Measurements from ENCODE around the gene FIBCD1. TPM values are rescaled to one million over a fixed set of nuclear protein-coding genes. Genes with fewer than 3 reads are reported as not detected.

The FIBCD1 gene
- total RNA-seq, 1 donor from 2014 or later = 0.66 TPM

DNA sequence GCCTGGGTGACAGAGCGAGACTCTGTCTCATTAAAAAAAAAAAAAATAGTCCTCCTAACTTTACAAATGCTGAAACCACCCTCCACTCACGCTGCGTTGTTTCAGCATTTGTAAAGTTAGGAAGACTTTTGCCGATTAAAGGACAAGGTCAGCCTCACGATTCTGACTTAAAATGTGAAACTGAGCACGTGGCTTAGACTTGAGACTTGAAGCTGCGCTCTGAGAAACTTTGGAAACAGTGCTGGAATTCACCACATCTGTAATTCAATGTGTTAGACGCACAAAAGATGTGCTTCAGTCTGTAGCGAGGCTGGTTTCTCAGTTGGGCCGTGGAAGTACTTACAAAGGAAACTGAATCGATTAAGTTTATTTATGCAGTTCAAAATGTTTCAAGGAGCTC lies 44.9 kb upstream of the FIBCD1 start:
- Histone ChIP-seq H3K4me3 (ENCODE audit: insufficient read depth, low read depth, low read length) (no peak overlapping the region), H3K36me3 (ENCODE audit: insufficient read depth, low read length) (no peaks in the 10 kb centered on the region), H3K4me1 (ENCODE audit: insufficient read depth, low read length) (no peaks in the 10 kb centered on the region), H3K4me2 (ENCODE audit: low read length) (no peak overlapping the region), H2AFZ (ENCODE audit: low read depth, low read length) (no peak overlapping the region), H3K27me3 (ENCODE audit: insufficient read depth, low read length) (peaks cover 30% of the 10 kb centered on the region), H3K27ac (ENCODE audit: low read depth, low read length) (no peak overlapping the region), H4K20me1 (ENCODE audit: insufficient read depth, low read length) (no peaks in the 10 kb centered on the region), H3K9ac (ENCODE audit: low read length) (no peak overlapping the region), H3K79me2 (ENCODE audit: insufficient read depth, low read length) (no peaks in the 10 kb centered on the region), H3K9me3 (ENCODE audit: insufficient read depth, low read depth, low read length) (no peaks in the 10 kb centered on the region)
- FAIRE-seq (no peak), DNase-seq (ENCODE audit: low read depth) (no peak)
- Mint-ChIP-seq H3K27me3 (ENCODE audit: low read depth, unreplicated experiment) (peaks cover 53% of the 10 kb centered on the region), H3K4me1 (ENCODE audit: low read depth, unreplicated experiment) (no peaks in the 10 kb centered on the region), H3K9me3 (ENCODE audit: unreplicated experiment) (peaks cover 4% of the 10 kb centered on the region), H3K36me3 (ENCODE audit: low read depth, unreplicated experiment) (no peaks in the 10 kb centered on the region), H3K4me3 (ENCODE audit: unreplicated experiment) (no peak overlapping the region), H3K27ac (ENCODE audit: unreplicated experiment) (no peak overlapping the region)
- TF ChIP-seq EZH2 (IDR thresholded peaks at IDR 0.05; ENCODE audit: insufficient read depth, low read length) = no peak
- TF ChIP-seq, protein P1, sequence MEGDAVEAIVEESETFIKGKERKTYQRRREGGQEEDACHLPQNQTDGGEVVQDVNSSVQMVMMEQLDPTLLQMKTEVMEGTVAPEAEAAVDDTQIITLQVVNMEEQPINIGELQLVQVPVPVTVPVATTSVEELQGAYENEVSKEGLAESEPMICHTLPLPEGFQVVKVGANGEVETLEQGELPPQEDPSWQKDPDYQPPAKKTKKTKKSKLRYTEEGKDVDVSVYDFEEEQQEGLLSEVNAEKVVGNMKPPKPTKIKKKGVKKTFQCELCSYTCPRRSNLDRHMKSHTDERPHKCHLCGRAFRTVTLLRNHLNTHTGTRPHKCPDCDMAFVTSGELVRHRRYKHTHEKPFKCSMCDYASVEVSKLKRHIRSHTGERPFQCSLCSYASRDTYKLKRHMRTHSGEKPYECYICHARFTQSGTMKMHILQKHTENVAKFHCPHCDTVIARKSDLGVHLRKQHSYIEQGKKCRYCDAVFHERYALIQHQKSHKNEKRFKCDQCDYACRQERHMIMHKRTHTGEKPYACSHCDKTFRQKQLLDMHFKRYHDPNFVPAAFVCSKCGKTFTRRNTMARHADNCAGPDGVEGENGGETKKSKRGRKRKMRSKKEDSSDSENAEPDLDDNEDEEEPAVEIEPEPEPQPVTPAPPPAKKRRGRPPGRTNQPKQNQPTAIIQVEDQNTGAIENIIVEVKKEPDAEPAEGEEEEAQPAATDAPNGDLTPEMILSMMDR (IDR thresholded peaks at IDR 0.05; ENCODE audit: insufficient read depth, low read depth, low read length) = no peak

DNA sequence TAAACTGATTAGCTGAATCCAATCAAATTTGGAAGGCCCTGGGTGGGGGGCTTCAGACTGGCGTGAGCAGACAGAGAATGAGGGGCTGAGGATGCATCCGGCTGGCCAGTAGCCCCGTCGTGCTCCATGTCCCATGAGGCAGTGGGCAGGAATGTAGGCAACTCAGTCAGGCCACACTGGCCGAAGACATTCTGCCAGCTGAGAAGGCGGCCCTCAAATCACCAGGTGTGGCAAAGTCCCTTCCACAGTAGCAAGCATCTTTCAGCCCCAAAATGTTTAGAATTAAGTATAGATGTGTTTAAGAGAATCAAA lies 44.3 kb upstream of the FIBCD1 start:
- Histone ChIP-seq H3K4me1 (ENCODE audit: insufficient read depth, low read length) (no peaks in the 10 kb centered on the region), H3K79me2 (ENCODE audit: insufficient read depth, low read length) (no peaks in the 10 kb centered on the region), H3K27ac (ENCODE audit: low read depth, low read length) (no peak overlapping the region), H3K4me2 (ENCODE audit: low read length) (no peak overlapping the region), H3K4me3 (ENCODE audit: insufficient read depth, low read depth, low read length) (no peak overlapping the region), H3K9ac (ENCODE audit: low read length) (no peak overlapping the region), H2AFZ (ENCODE audit: low read depth, low read length) (no peak overlapping the region), H3K9me3 (ENCODE audit: insufficient read depth, low read depth, low read length) (no peaks in the 10 kb centered on the region), H3K27me3 (ENCODE audit: insufficient read depth, low read length) (peaks cover 30% of the 10 kb centered on the region), H4K20me1 (ENCODE audit: insufficient read depth, low read length) (no peaks in the 10 kb centered on the region), H3K36me3 (ENCODE audit: insufficient read depth, low read length) (no peaks in the 10 kb centered on the region)
- no peak for DNase-seq (ENCODE audit: low read depth)
- Mint-ChIP-seq H3K27me3 (ENCODE audit: low read depth, unreplicated experiment) (peaks cover 50% of the 10 kb centered on the region), H3K27ac (ENCODE audit: unreplicated experiment) (no peak overlapping the region), H3K9me3 (ENCODE audit: unreplicated experiment) (peaks cover 3% of the 10 kb centered on the region), H3K36me3 (ENCODE audit: low read depth, unreplicated experiment) (no peaks in the 10 kb centered on the region), H3K4me3 (ENCODE audit: unreplicated experiment) (no peak overlapping the region), H3K4me1 (ENCODE audit: low read depth, unreplicated experiment) (no peaks in the 10 kb centered on the region)
- TF ChIP-seq EZH2 (IDR thresholded peaks at IDR 0.05; ENCODE audit: insufficient read depth, low read length) = no peak
- TF ChIP-seq, protein P1 (IDR thresholded peaks at IDR 0.05; ENCODE audit: insufficient read depth, low read depth, low read length) = no peak
- FAIRE-seq = no peak

DNA sequence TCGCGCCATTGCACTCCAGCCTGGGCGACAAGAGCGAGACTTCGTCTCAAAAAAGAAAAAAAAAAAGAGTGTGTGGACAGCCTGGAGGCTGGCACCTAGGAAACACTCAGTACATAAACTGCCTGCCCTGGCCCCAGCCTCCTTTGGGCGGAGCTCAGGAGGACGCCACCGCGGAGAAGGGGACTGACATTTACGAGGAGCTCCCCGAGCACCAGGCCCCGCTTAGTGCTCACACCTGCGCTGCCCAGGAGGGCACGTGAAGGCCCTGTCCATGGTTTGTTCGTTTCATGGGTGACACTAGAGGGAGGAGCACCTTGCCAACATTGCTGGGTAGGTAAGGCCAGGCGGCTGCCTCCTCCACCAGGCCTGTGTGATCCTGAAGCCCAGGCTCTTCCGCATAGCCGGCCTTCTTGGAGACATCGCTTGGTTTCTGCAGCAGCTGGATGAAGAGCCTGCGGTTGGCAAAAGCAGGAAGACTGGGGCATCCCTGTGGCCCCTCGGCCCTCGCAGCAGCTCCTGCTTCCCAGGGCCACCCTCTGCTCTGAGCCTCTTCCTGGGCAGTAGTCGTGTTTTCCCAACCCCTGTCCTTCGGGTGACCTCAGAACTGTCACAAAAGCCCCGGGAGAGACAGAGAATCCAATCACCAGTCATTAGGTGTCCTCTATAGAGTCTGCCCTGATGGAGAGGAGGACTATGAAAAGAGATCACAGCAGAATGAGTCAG lies 43.8 kb upstream of the FIBCD1 start:
- Histone ChIP-seq H3K9me3 (ENCODE audit: insufficient read depth, low read depth, low read length) (no peaks in the 10 kb centered on the region), H3K4me2 (ENCODE audit: low read length) (no peak overlapping the region), H3K36me3 (ENCODE audit: insufficient read depth, low read length) (no peaks in the 10 kb centered on the region), H3K79me2 (ENCODE audit: insufficient read depth, low read length) (no peaks in the 10 kb centered on the region), H3K4me3 (ENCODE audit: insufficient read depth, low read depth, low read length) (no peak overlapping the region), H3K27me3 (ENCODE audit: insufficient read depth, low read length) (peaks cover 26% of the 10 kb centered on the region), H2AFZ (ENCODE audit: low read depth, low read length) (no peak overlapping the region), H3K4me1 (ENCODE audit: insufficient read depth, low read length) (no peaks in the 10 kb centered on the region), H3K27ac (ENCODE audit: low read depth, low read length) (no peak overlapping the region), H3K9ac (ENCODE audit: low read length) (no peak overlapping the region), H4K20me1 (ENCODE audit: insufficient read depth, low read length) (no peaks in the 10 kb centered on the region)
- Mint-ChIP-seq H3K36me3 (ENCODE audit: low read depth, unreplicated experiment) (no peaks in the 10 kb centered on the region), H3K9me3 (ENCODE audit: unreplicated experiment) (no peaks in the 10 kb centered on the region), H3K4me3 (ENCODE audit: unreplicated experiment) (no peak overlapping the region), H3K4me1 (ENCODE audit: low read depth, unreplicated experiment) (no peaks in the 10 kb centered on the region), H3K27ac (ENCODE audit: unreplicated experiment) (peak overlapping the region; percentile 37), H3K27me3 (ENCODE audit: low read depth, unreplicated experiment) (peaks cover 47% of the 10 kb centered on the region)
- no peak for TF ChIP-seq EZH2 (IDR thresholded peaks at IDR 0.05; ENCODE audit: insufficient read depth, low read length)
- TF ChIP-seq, protein P1 (IDR thresholded peaks at IDR 0.05; ENCODE audit: insufficient read depth, low read depth, low read length) = no peak
- FAIRE-seq = no peak
- DNase-seq (ENCODE audit: low read depth) = no peak

All from astrocyte (in vitro differentiated cells and primary cell).